ENCODE measurements around the gene GFER.
"Not testable (repeated sequence)": the region's sequence is repeated elsewhere in the genome, so short reads cannot be mapped to it uniquely, and the experiment has no call there.

GFER gene

GRCh38 chr16:2008009-2008526 is 24.1 kb downstream of the GFER start:
- no peak for DNase-seq

- peak; percentile 32 for DNase-seq
These were observed 24.7 kb downstream of the GFER start for GRCh38 chr16:2008631-2009163.

- no peak for DNase-seq
These were observed 25.2 kb downstream of the GFER start for GRCh38 chr16:2009164-2009711.

- peak; percentile 91 for DNase-seq
These were observed 26.0 kb downstream of the GFER start, which contains the start of gene ZNF598 for GRCh38 chr16:2009791-2010510. Gene ZNF598, minus strand, starts transcription at chr16:2009821.

GRCh38 chr16:2011726-2012125 is 27.7 kb downstream of the GFER start:
- not testable (repeated sequence) for DNase-seq

GRCh38 chr16:2013527-2013926 is 29.5 kb downstream of the GFER start:
- no peak for DNase-seq

GRCh38 chr16:2015117-2015946 is 31.3 kb downstream of the GFER start:
- peak; percentile 86 for DNase-seq

- no peak for DNase-seq
These were observed 31.9 kb downstream of the GFER start for GRCh38 chr16:2015947-2016208.

GRCh38 chr16:2016407-2016922 is 32.5 kb downstream of the GFER start:
- DNase-seq: no peak

- no peak for DNase-seq
These were observed 35.5 kb downstream of the GFER start, which contains the start of gene NPW for GRCh38 chr16:2019518-2019920. Gene NPW, plus strand, starts transcription at chr16:2019785.

- no peak for DNase-seq
These were observed 36.2 kb downstream of the GFER start for GRCh38 chr16:2019921-2020831.

GRCh38 chr16:2022723-2023091 is 38.7 kb downstream of the GFER start:
- DNase-seq: no peak

GRCh38 chr16:2023092-2024031 is 39.4 kb downstream of the GFER start:
- DNase-seq: peak; percentile 85

- no peak for DNase-seq
These were observed 40.0 kb downstream of the GFER start for GRCh38 chr16:2024032-2024420.

GRCh38 chr16:2025251-2025650 is 41.3 kb downstream of the GFER start:
- no peak for DNase-seq

- DNase-seq: no peak
These were observed 42.0 kb downstream of the GFER start for GRCh38 chr16:2025878-2026460.

- DNase-seq: no peak
These were observed 42.5 kb downstream of the GFER start, which contains the start of gene NHERF2 for GRCh38 chr16:2026461-2027023. Gene NHERF2, plus strand, starts transcription at chr16:2026902. Its CDS starts 104 bp downstream, at chr16:2027006.

GRCh38 chr16:2027024-2028010 is 43.3 kb downstream of the GFER start:
- DNase-seq: no peak

- no peak for DNase-seq
These were observed 44.2 kb downstream of the GFER start for GRCh38 chr16:2028146-2028545.
